PC-3 (cell line): Measurements from ENCODE around the gene CLMP. TPM values are rescaled to one million over a fixed set of nuclear protein-coding genes. Genes with fewer than 3 reads are reported as not detected.

Experiments
- ATAC-seq: fragments of 200-7000 bp; cut with Tn5 transposase; 2 replicates; pipeline ENCODE4 v1.9.1; 2020; ENCODE audit warnings: mild to moderate bottlenecking, moderate library complexity
- BruUV-seq: library from RNA; stranded (reverse); fragments of 400-500 nt; replicated peaks from 2 replicates; lab custom pipeline; 2021; lab: Mats Ljungman, UMichigan
- CTCF ChIA-PET: fragments of 300-600 bp; sonication (Branson Sonifier 250); formaldehyde crosslinking; loops from one replicate; lab custom pipeline; 2022; ENCODE audit warnings: antibody characterized with exemption; lab: Charles Lee
- POLR2A ChIA-PET: fragments of 300-600 bp; sonication (Branson Sonifier 250); formaldehyde crosslinking; loops from one replicate; lab custom pipeline; 2022; ENCODE audit warnings: antibody characterized with exemption; ENCODE audit not compliant: unreplicated experiment; lab: Charles Lee
- DNase-seq: peaks from one replicate; pipeline ENCODE4 v3.0.0-alpha.2; 2015
- H2AFZ ChIP-seq: fragments of 300-600 bp; sonication (generic); 2 replicates; pipeline ENCODE4 v1.6.0; 2016; ENCODE audit warnings: antibody characterized with exemption, low read length
- H3F3A ChIP-seq: fragments of 300-600 bp; sonication (generic); one replicate; pipeline ENCODE4 v1.6.0; 2017; ENCODE audit warnings: antibody characterized with exemption, low read length, control low read depth, mild to moderate bottlenecking; ENCODE audit not compliant: unreplicated experiment
- H3K27ac ChIP-seq: fragments of 300-600 bp; sonication (generic); 2 replicates; pipeline ENCODE4 v1.5.1; 2016; ENCODE audit warnings: mild to moderate bottlenecking, low read length
- H3K27me3 ChIP-seq: fragments of 300-600 bp; sonication (generic); 2 replicates; pipeline ENCODE4 v1.6.1; 2016; ENCODE audit warnings: low read length, mixed read lengths
- H3K36me3 ChIP-seq: fragments of 300-600 bp; sonication (generic); 2 replicates; pipeline ENCODE4 v1.6.1; 2016; ENCODE audit warnings: low read depth, mixed run types, low read length, mixed read lengths
- H3K4me1 ChIP-seq: fragments of 300-600 bp; sonication (generic); 2 replicates; pipeline ENCODE4 v1.5.1; 2016; ENCODE audit warnings: low read length; ENCODE audit not compliant: insufficient read depth
- H3K4me2 ChIP-seq: fragments of 300-600 bp; sonication (generic); 2 replicates; pipeline ENCODE4 v1.6.0; 2016; ENCODE audit warnings: low read length
- H3K4me3 ChIP-seq: fragments of 300-600 bp; sonication (generic); 2 replicates; pipeline ENCODE4 v1.5.1; 2016; ENCODE audit warnings: mild to moderate bottlenecking, low read length, mixed read lengths
- H3K79me2 ChIP-seq: fragments of 300-600 bp; sonication (generic); 2 replicates; pipeline ENCODE4 v1.6.1; 2017; ENCODE audit warnings: low read length, mixed read lengths
- H3K9ac ChIP-seq: fragments of 300-600 bp; sonication (generic); 2 replicates; pipeline ENCODE4 v1.6.0; 2016; ENCODE audit warnings: mild to moderate bottlenecking, low read length
- H3K9me2 ChIP-seq: fragments of 300-600 bp; sonication (generic); replicated peaks from 2 replicates; pipeline ENCODE4 v1.6.1; 2016; ENCODE audit warnings: mixed run types, low read length, mixed read lengths
- H3K9me3 ChIP-seq: fragments of 300-600 bp; sonication (generic); 2 replicates; pipeline ENCODE4 v1.6.1; 2016; ENCODE audit warnings: low read length, mixed read lengths
- H4K20me1 ChIP-seq: fragments of 300-600 bp; sonication (generic); 2 replicates; pipeline ENCODE4 v1.6.1; 2016; ENCODE audit warnings: low read length, mixed read lengths
- EZH2 ChIP-seq: fragments of 300-600 bp; sonication (generic); IDR thresholded peaks from one replicate; pipeline ENCODE4 v1.6.1; 2017; ENCODE audit warnings: antibody characterized with exemption, mild to moderate bottlenecking, low read length; ENCODE audit not compliant: unreplicated experiment
- EZH2phosphoT487 ChIP-seq: fragments of 300-600 bp; sonication (generic); IDR thresholded peaks from 2 replicates; pipeline ENCODE4 v1.6.1; 2018; ENCODE audit warnings: mild to moderate bottlenecking, antibody characterized with exemption, low read length, borderline replicate concordance
- intact Hi-C: fragments of 100-400 bp; cut with micrococcal nuclease; formaldehyde crosslinking; loops from 2 replicates; pipeline ENCODE4 v1.9.0; 2023
- total RNA-seq: library from RNA; depleted of rRNA; stranded (reverse); fragments of >200 nt; gene quantifications from 2 replicates; pipeline ENCODE4 v1.2.3, GENCODE V29; 2014
- TF ChIP-seq, protein P1 (sequence below): fragments of 300-600 bp; sonication (generic); conservative IDR thresholded peaks from 2 replicates; pipeline ENCODE4 v1.5.1; 2017; ENCODE audit warnings: antibody characterized with exemption, low read depth, mild to moderate bottlenecking, low read length

Gene CLMP
- total RNA-seq, 1 experiment from 2014 or later = 30.4 TPM

DNA sequence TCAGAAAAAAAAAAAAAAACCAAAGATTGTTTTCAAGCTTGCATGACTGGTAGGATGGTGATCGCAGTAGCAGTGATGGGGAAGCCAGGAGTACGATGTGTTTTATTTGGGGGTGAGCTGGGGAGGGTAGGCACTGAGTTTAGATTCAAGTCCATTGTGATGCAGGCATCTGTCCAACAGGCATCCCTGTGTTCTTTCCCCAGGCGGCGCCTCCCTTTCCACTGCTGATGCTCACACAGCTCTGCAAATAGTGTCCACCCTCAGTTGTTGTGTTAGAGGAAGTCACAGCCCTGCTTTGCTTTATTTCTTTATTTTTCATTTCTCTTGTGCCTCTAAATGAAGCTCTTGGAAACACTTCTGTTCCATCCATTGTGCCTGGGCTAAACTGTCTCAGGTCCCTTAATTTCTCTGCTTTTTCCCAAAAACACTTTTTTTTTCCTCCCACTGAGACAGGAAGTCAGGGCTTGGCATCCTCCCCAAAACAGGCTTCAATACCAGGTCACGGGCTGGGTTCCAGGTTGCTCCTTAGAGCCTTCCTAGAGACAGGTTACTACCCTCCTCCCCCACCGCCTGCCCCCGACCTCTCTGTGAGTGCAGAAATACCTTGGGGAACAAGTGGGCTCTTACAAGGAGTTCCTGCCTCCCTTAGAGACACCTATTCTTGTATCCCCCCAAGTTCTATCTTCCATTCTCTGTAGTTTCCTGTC lies 94.5 kb downstream of the CLMP start:
- ChIA-PET POLR2A (no interaction called here), CTCF (interaction anchor here (0.5 kb wide), 1 partner anchor 38 kb away, joined by 16 read pairs; the partner anchor contains the start of gene HSPA8)
- ATAC-seq = no peak; the same call in 1 of the 2 replicates
- no TSS peak for BruUV-seq
- Histone ChIP-seq H3K9me2 (no peaks in the 10 kb centered on the region), H3K4me3 (no peak overlapping the region), H3K9ac (no peak overlapping the region), H3K36me3 (peaks cover 3% of the 10 kb centered on the region; the same call in 1 of the 2 replicates), H3F3A (no peaks in the 10 kb centered on the region), H2AFZ (no peak overlapping the region), H3K9me3 (no peaks in the 10 kb centered on the region), H4K20me1 (no peaks in the 10 kb centered on the region), H3K4me2 (no peak overlapping the region), H3K79me2 (no peaks in the 10 kb centered on the region), H3K27ac (no peak overlapping the region), H3K27me3 (no peaks in the 10 kb centered on the region), H3K4me1 (0 out of 2 replicates have a peak, but pooled peaks cover 4% of the 10 kb centered on the region)
- intact Hi-C loops = no loop called here
- DNase-seq = no peak
- TF ChIP-seq EZH2phosphoT487 (no peak), EZH2 (no peak)
- TF ChIP-seq, protein P1, sequence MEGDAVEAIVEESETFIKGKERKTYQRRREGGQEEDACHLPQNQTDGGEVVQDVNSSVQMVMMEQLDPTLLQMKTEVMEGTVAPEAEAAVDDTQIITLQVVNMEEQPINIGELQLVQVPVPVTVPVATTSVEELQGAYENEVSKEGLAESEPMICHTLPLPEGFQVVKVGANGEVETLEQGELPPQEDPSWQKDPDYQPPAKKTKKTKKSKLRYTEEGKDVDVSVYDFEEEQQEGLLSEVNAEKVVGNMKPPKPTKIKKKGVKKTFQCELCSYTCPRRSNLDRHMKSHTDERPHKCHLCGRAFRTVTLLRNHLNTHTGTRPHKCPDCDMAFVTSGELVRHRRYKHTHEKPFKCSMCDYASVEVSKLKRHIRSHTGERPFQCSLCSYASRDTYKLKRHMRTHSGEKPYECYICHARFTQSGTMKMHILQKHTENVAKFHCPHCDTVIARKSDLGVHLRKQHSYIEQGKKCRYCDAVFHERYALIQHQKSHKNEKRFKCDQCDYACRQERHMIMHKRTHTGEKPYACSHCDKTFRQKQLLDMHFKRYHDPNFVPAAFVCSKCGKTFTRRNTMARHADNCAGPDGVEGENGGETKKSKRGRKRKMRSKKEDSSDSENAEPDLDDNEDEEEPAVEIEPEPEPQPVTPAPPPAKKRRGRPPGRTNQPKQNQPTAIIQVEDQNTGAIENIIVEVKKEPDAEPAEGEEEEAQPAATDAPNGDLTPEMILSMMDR = no peak

DNA sequence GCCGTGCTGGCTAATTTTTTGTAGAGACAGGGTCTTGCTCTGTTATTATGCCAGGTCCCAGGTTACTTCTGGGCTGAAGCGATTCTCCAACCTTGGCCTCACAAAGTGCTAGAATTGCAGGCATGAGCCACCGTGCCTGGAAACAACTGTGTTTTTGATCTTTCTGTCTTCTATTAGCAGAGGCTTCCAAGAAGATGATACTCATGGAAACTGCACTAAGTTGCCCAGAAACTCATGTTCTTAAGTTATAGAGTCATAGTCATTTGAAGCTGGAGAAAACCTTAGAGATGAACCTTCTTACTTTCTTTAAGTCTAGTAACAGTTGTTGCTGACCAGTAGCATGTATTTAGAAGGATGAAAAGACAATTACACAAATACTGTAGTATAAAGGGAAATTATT lies 96.1 kb downstream of the CLMP start:
- Histone ChIP-seq H3K4me2 (no peak overlapping the region), H3K27me3 (no peaks in the 10 kb centered on the region), H2AFZ (no peak overlapping the region), H3K4me1 (0 out of 2 replicates have a peak, but pooled peaks cover 4% of the 10 kb centered on the region), H3K9me2 (no peaks in the 10 kb centered on the region), H3K4me3 (no peak overlapping the region), H3K36me3 (peaks cover 5% of the 10 kb centered on the region; the same call in 1 of the 2 replicates), H3K9ac (no peak overlapping the region), H3K79me2 (no peaks in the 10 kb centered on the region), H3K27ac (no peak overlapping the region), H4K20me1 (no peaks in the 10 kb centered on the region), H3K9me3 (no peaks in the 10 kb centered on the region), H3F3A (no peaks in the 10 kb centered on the region)
- ChIA-PET CTCF (no interaction called here), POLR2A (no interaction called here)
- intact Hi-C loops = no loop called here
- DNase-seq (no peak), ATAC-seq (no peak)
- TF ChIP-seq EZH2 (no peak), EZH2phosphoT487 (no peak)
- TF ChIP-seq, protein P1 = no peak
- BruUV-seq = no TSS peak

DNA sequence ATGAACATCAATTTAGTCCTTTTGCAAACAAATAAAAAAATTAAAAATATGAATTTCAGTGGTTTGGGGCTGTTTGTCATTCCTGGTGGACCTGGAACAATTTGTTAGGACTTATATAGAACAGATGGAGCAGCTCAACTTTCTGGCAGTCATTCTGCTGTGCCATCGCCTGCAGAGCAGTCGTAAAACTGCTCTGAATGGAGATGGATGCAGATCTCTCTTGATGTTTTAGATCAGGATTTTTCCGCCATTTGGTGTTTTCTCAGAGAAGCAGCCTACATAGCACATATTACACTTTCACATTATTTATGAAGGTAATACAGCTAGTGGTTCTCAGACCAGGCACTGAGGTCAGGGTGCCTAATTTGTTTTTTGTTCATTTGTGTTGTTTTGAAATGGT lies 101.3 kb downstream of the CLMP start:
- no peaks in the 10 kb centered on the region for H3K79me2 ChIP-seq
- ChIA-PET CTCF (no interaction called here), POLR2A (no interaction called here)
- ATAC-seq (no peak), DNase-seq (no peak)
- no peak overlapping the region for H3K4me3 ChIP-seq
- no peaks in the 10 kb centered on the region for H3K9me3 ChIP-seq
- peaks cover 5% of the 10 kb centered on the region; the same call in 1 of the 2 replicates for H3K36me3 ChIP-seq
- H2AFZ ChIP-seq = no peak overlapping the region
- H3K27ac ChIP-seq = no peak overlapping the region
- H3F3A ChIP-seq = no peaks in the 10 kb centered on the region
- H3K9me2 ChIP-seq = no peaks in the 10 kb centered on the region
- TF ChIP-seq EZH2phosphoT487 (no peak), EZH2 (no peak)
- TF ChIP-seq, protein P1 = no peak
- no peaks in the 10 kb centered on the region for H4K20me1 ChIP-seq
- H3K4me2 ChIP-seq = no peak overlapping the region
- H3K4me1 ChIP-seq = no peaks in the 10 kb centered on the region
- no TSS peak for BruUV-seq
- H3K27me3 ChIP-seq = no peaks in the 10 kb centered on the region
- no peak overlapping the region for H3K9ac ChIP-seq
- intact Hi-C loops = no loop called here
